Measurements from ENCODE around the gene RBM12.

RBM12 gene

DNA sequence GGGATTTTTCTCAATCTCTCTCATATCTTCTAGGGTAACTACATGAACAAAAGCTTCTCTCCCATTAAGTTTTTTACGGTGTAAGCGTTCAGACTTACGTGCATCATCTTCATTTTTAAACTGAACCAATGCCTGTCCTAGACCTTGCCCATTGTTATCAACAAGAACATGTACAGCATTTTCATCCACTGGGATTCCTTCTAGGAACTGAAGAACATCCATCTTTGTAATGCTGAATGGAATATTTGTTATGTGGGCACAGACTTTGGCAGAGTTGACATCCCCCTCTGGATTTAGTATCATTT is 11.3 kb downstream of the RBM12 start:
- TF ChIP-seq, protein P1, sequence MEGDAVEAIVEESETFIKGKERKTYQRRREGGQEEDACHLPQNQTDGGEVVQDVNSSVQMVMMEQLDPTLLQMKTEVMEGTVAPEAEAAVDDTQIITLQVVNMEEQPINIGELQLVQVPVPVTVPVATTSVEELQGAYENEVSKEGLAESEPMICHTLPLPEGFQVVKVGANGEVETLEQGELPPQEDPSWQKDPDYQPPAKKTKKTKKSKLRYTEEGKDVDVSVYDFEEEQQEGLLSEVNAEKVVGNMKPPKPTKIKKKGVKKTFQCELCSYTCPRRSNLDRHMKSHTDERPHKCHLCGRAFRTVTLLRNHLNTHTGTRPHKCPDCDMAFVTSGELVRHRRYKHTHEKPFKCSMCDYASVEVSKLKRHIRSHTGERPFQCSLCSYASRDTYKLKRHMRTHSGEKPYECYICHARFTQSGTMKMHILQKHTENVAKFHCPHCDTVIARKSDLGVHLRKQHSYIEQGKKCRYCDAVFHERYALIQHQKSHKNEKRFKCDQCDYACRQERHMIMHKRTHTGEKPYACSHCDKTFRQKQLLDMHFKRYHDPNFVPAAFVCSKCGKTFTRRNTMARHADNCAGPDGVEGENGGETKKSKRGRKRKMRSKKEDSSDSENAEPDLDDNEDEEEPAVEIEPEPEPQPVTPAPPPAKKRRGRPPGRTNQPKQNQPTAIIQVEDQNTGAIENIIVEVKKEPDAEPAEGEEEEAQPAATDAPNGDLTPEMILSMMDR (IDR thresholded peaks at IDR 0.05; ENCODE audit: control insufficient read depth, insufficient read depth, low read depth, low read length, missing control alignments): no peak
- H3K4me3 ChIP-seq (ENCODE audit: control insufficient read depth, low read depth, low read length): no peak overlapping the region
- no peak for DNase-seq (ENCODE audit: low read depth)

DNA sequence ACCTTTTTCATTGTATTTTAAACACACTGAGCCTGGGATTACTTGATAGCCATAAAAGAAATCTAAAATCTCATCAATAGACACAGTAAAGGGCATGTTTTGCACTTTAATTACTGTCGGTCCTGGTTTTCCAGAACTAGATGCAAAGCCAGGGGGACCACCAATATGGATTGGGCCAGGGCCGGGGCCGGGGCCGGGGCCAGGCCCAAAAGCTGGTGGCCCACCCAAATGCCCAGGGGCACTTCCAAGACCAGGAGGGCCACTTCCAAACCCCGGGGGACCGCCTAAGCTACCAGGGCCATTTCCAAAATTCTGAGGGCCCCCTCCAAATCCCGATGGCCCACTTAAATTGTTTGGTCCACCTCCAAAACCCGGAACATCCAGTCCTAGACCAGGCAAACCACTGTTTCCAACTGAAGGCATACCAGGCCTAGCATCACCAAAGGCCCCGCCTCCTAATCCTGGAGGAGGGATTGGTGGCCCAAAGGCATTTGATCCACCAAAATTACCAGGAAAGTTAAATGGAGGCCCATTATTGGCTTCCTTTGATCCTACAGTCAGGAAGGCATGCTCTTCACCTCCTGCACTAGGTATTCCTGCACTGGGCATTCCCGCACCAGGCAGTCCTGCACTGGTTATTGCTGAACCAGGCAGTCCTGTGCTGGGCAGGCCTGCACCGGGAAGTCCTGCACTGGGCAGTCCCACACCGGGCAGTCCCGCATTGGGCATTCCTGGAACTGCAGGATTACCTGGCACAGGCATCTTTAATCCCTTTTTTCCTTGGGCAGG is 11.9 kb downstream of the RBM12 start:
- no peak for DNase-seq (ENCODE audit: low read depth)
- H3K4me3 ChIP-seq (ENCODE audit: control insufficient read depth, low read depth, low read length): no peak overlapping the region
- TF ChIP-seq, protein P1 (IDR thresholded peaks at IDR 0.05; ENCODE audit: control insufficient read depth, insufficient read depth, low read depth, low read length, missing control alignments): no peak

DNA sequence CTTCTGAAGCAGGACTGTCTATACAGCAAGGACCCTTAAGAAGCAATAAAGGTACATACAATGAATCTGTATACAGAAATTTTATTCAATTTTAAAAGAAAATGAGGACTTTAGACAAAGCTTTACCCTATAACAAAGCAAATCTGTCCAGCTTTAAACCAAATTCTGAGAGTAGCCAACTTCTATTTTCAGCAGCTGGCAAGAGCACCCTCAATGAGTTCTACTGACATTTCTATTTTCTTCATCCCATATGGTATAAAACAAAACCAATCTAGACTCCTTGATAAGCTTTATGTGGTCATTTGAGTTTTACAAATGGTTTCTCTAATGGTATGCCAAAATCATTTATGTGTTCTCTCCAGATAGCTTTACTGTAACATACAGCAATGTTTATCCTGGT is 12.7 kb downstream of the RBM12 start:
- TF ChIP-seq, protein P1 (IDR thresholded peaks at IDR 0.05; ENCODE audit: control insufficient read depth, insufficient read depth, low read depth, low read length, missing control alignments): no peak
- no peak for DNase-seq (ENCODE audit: low read depth)
- no peak overlapping the region for H3K4me3 ChIP-seq (ENCODE audit: control insufficient read depth, low read depth, low read length)

DNA sequence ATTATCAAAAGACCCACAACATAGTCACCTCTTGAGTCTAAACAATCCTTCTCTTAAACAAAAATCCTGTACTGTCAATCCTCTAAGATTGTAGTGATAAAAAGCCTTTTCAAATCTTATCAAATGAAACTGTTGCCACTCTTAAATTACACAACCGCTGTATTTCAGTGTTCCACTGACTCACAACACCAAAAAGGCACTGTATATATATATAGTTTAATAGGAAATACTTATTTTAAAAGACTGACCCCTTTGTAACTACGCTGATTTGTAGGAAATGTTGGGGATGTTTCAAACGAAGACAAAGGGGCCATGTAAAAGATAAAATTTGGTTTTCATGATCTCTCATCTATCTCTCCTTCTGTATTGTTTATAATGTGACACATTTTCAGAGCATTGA is 14.1 kb downstream of the RBM12 start:
- DNase-seq (ENCODE audit: low read depth): no peak
- H3K4me3 ChIP-seq (ENCODE audit: control insufficient read depth, low read depth, low read length): no peak overlapping the region
- TF ChIP-seq, protein P1 (IDR thresholded peaks at IDR 0.05; ENCODE audit: control insufficient read depth, insufficient read depth, low read depth, low read length, missing control alignments): no peak

DNA sequence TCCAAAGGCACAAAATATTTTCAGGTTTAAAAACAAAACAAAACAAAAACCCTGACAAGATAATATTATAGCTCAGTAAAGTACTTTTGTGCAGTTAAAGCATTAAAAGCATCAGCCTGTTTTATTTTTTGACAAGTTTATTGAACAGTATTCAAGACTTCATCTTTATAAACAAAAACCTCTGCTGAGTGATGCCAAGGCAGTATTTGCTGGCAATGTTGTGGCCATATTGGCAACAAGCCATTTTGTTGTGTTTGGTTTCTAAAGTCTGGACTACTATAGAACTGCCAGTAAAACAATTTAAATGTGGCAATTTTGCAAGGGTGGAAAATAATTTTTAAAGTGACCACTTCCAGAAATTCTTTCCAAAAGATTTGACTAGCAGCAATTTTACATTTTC is 15.9 kb downstream of the RBM12 start:
- no peak overlapping the region for H3K4me3 ChIP-seq (ENCODE audit: control insufficient read depth, low read depth, low read length)
- TF ChIP-seq, protein P1 (IDR thresholded peaks at IDR 0.05; ENCODE audit: control insufficient read depth, insufficient read depth, low read depth, low read length, missing control alignments): no peak
- no peak for DNase-seq (ENCODE audit: low read depth)

DNA sequence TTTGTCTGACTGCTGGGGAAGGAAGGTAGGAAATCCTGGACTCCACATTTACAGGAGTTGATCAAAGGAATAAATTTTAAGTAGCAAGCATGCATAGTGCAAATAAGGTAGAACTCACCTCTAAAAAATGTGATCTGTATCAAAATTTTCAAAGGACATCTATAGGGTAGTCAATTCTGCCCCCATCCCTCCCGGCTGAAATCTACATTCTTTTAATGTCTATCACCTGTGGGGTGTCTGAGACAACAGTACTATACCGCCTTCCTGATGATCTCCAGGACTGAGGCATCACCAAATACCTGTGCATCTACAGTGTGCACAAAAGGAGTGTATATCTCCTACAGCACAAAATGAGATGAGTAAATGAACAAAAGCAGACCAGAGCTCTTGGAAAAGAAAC is 19.9 kb downstream of the RBM12 start:
- no peak for DNase-seq (ENCODE audit: low read depth)
- TF ChIP-seq, protein P1 (IDR thresholded peaks at IDR 0.05; ENCODE audit: control insufficient read depth, insufficient read depth, low read depth, low read length, missing control alignments): no peak
- H3K4me3 ChIP-seq (ENCODE audit: control insufficient read depth, low read depth, low read length): no peak overlapping the region

All from AG09309 (cell line).